Stimulated activated CD8-positive, alpha-beta memory T cell treated with anti-CD3 and anti-CD28 coated beads, Interleukin-4, amount 100 ng/mL, for 1 hour (primary cell): Measurements from ENCODE around the gene CLDND1.

Source experiments
- DNase-seq, 2 donors: peaks; one replicate each; pipeline ENCODE4 v3.0.0-alpha.2; 2020; ENCODE audit warnings: low read depth in 2 of 2, low spot score in 1 of 2

CLDND1 gene

GRCh38 chr3:98519351-98519750, 3.4 kb downstream of the CLDND1 start:
- no peak for DNase-seq

GRCh38 chr3:98518816-98519215, 3.9 kb downstream of the CLDND1 start:
- no peak for DNase-seq

- no peak for DNase-seq
These were observed 7.8 kb downstream of the CLDND1 start for GRCh38 chr3:98514948-98515347.

DNA sequence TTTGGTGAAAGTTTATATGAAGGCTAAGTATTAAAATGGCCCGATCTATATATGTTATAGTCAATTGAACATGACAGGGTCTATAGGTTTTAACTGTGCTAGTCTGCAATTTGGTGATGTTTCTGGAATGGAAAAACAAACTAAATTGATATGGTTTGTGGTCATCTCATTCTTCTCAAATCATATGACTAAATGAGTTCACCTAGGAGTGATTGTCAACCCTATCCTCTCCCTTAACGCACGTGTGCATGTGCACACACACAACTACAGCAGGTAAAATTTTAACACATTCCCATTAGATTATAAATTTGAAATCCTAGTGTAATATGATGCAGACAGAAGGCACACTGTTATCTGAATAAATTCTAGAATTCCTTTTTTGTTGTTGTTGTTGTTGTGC, 9.0 kb downstream of the CLDND1 start:
- DNase-seq = no peak

- no peak for DNase-seq
These were observed 9.6 kb downstream of the CLDND1 start for GRCh38 chr3:98513091-98513511.

DNA sequence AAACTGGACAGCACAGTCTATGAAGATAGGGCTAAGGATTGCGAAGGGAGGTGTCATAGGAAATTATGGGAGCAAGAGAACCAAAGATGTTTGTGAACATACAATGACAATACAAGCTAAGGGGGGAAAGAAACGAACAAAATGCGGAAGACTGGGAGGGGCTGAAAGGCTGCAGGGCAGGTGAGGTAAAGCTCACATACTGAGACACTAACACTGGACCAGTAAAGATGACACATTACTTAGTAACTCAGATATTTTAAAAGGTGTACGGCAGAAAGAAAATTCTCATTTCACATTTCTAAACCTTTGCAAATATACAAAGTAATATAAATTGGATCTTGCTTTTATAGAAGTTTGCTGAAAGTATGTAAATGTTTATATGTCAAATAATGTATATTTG, 10.1 kb downstream of the CLDND1 start:
- DNase-seq = no peak

DNA sequence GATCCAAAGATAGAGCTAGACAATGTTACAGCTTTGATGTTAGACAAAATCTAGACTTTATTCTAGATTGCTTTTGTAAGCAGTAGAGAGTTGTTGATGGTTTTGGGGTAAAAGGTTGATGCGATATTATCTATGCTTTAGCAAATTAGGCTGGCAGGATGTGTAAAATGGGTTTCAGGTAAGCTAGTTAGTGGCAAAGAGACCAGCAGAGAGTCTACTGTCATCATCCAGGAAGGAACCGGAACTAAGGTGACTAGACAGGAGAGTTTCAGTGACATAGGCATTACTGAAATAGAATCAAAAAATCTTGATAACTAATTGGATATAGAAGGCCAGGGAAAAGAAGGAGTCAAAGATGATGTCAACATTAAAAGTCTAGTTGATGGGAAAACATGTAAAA, 14.1 kb downstream of the CLDND1 start:
- no peak for DNase-seq

GRCh38 chr3:98504539-98504938, 18.2 kb downstream of the CLDND1 start:
- DNase-seq = no peak

DNA sequence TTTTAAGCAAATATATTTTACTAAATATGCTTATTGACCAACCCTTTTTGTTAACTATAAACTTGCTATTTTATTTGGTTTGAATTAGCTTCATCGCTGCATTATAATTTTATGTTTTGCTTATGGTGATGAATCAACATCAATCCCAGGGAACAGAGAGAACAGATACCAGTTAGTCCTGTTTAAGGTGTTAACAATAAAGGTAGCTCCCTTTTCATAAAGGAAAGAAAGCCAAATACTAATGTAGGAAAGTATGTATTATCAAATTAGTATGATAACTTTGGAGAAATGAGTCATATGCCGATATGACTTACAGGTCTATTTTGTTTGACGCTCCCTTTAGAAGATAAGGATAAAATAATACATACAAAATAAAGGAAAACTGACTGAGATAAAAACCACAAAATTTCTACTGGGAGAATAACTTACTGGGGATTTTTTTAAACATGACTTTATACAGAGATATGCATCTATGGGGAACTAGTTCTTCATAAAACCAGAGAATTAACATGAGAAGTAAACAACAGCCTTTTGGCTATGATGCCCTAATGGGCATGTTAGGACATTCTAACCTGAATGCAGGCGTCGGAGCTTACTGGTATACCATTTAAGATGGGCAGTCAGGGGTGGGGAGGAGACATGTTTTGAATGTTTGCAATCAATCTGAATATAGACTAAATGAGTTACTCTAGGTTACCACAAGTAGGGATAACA, 20.7 kb downstream of the CLDND1 start:
- no peak for DNase-seq

GRCh38 chr3:98501270-98501669, 21.4 kb downstream of the CLDND1 start:
- DNase-seq = no peak

GRCh38 chr3:98500019-98500418, 22.7 kb downstream of the CLDND1 start:
- DNase-seq = no peak

GRCh38 chr3:98497381-98497780, 25.3 kb downstream of the CLDND1 start, which contains the start of gene OR5K2:
Gene OR5K2, plus strand, starts transcription at chr3:98497681. Its CDS starts 0 bp downstream, at chr3:98497681.
- no peak for DNase-seq

DNA sequence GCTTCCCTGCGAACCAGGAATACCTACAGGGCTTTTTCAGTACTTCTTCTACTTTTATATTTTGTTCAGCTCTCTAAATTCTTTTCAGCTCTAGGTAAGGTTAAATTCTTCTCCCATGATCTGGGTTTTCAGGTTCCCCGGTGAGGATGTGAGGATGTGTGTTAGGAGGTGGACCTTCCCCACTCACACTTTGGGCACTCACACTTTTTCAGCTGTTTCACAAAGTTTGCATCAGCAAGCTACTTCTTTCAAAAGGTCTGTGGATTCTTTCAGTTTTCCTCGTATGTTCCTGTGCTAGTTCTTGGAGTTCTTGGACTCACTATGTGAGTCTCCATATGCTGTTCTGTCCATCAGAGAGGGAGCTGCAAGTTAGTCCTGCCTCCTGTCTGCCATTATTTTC, 39.1 kb downstream of the CLDND1 start:
- DNase-seq = no peak

DNA sequence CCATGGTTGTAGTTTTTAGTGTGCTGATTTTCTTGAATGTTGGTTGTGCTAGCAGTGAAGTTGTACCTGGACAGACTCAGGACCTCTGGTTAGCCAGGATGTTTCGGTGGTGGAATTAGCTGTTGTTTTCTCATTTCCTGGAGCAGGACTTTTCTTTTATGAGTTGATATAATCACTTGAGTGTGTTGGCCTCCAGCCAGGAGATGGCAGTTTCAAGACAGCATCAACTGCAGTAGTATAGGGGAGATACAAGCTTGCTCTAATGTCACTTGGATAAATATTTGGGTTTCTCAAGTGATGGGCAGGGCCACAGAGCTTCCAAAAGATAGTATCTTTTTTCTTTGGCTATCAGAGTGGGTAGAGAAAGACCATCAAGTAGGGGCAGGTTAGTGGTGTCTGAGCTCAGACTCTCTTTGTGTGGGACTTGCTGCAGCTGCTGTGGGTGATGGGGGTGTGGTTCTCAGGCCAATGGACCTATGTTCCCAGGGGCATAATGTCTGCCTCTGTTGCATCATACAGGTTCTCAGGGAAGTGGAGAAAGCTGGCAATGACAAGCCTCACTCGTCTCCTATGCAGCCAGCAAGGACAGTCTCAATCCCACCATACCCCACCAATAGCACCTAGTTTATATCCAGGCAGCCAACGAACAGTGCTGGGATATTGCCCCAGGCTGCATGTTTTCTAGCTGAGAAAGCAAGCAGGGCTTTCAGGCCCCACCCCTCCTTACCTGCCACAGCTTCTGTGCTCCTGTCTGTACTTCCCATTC, 39.8 kb downstream of the CLDND1 start:
- DNase-seq = no peak
